Measurements from ENCODE around the gene JPH3.

The JPH3 gene

DNA sequence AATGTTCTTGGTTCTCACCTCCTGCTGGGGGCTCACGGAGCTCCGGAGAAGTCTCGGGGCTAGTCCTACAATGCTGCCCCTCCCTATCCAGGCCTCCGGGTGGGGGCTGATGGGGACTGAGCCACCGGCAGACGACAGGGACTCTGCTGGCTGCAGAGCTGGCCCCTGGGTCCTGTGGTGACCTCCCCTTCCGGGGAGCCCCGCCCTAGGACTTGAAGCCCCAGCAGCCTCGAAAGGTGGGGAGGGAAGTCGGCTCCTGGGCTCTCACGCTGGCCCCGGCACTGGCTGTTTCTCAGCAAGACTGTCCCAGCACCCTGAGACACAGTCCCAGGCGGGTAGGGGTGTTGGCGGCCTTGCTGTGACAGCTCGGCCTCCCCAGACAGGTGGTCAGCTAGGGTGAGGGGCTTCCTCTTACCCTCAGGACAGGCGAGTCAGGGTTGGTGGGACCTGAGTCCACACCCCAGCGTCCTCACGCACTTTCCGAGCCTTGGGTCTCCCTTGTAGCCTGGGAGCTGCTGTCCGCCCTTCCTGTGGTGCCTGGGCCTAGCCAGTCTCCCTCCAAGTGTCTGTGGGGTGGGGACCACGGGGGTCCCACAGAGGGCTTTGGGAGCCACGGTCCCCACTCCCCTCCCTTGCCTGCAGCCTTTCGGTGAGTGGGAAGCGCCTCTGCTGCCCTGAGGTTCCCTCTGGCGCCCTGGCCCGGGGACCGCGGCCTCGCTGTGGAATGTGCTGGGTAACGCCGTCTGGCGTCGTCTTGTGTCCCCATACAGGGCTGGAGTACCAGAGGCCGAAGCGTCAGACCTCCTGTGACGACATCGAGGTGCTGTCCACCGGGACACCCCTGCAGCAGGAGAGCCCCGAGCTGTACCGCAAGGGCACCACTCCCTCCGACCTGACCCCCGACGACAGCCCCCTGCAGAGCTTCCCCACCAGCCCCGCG is 86.8 kb downstream of the JPH3 start:
- no peak overlapping the region for H3K9ac ChIP-seq (ENCODE audit: low read depth, low read length)
- peaks cover 17% of the 10 kb centered on the region for H3K36me3 ChIP-seq (ENCODE audit: control insufficient read depth, insufficient read depth, low read length)

DNA sequence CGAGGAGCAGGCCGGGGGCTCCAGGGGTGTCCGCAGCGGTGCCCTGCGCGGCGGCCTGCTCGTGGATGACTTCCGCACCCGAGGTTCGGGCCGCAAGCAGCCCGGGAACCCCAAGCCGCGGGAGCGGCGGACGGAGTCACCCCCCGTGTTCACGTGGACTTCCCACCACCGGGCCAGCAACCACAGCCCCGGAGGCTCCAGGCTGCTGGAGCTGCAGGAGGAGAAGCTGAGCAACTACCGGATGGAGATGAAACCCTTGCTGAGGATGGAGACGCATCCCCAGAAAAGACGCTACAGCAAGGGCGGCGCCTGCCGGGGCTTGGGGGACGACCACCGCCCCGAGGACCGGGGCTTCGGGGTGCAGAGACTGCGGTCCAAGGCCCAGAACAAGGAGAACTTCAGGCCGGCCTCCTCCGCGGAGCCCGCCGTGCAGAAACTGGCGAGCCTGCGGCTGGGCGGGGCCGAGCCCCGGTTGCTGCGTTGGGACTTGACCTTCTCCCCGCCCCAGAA is 87.7 kb downstream of the JPH3 start:
- no peaks in the 10 kb centered on the region for H3K27me3 ChIP-seq (ENCODE audit: control insufficient read depth, insufficient read depth, low read length)

More for the DNA sequence above, 86.8 kb downstream of the JPH3 start:
- no peaks in the 10 kb centered on the region for H3K27me3 ChIP-seq (ENCODE audit: control insufficient read depth, insufficient read depth, low read length)
- H3K9me3 ChIP-seq (ENCODE audit: control insufficient read depth, insufficient read depth, low read length) = no peaks in the 10 kb centered on the region
- no peaks in the 10 kb centered on the region for H3K4me1 ChIP-seq (ENCODE audit: control insufficient read depth, insufficient read depth, low read length)
- H3K4me3 ChIP-seq (ENCODE audit: low read depth, low read length) = no peak overlapping the region

GRCh38 chr16:87690911-87691685 is 88.8 kb downstream of the JPH3 start:
- Histone ChIP-seq H3K4me1 (ENCODE audit: control insufficient read depth, insufficient read depth, low read length) (no peaks in the 10 kb centered on the region), H3K4me3 (ENCODE audit: low read depth, low read length) (no peak overlapping the region), H3K9ac (ENCODE audit: low read depth, low read length) (no peak overlapping the region)

More for the DNA sequence above, 87.7 kb downstream of the JPH3 start:
- H3K9me3 ChIP-seq (ENCODE audit: control insufficient read depth, insufficient read depth, low read length) = no peaks in the 10 kb centered on the region
- H3K36me3 ChIP-seq (ENCODE audit: control insufficient read depth, insufficient read depth, low read length) = peaks cover 22% of the 10 kb centered on the region
- H3K4me1 ChIP-seq (ENCODE audit: control insufficient read depth, insufficient read depth, low read length) = no peaks in the 10 kb centered on the region
- H3K4me3 ChIP-seq (ENCODE audit: low read depth, low read length) = no peak overlapping the region
- no peak overlapping the region for H3K9ac ChIP-seq (ENCODE audit: low read depth, low read length)

DNA sequence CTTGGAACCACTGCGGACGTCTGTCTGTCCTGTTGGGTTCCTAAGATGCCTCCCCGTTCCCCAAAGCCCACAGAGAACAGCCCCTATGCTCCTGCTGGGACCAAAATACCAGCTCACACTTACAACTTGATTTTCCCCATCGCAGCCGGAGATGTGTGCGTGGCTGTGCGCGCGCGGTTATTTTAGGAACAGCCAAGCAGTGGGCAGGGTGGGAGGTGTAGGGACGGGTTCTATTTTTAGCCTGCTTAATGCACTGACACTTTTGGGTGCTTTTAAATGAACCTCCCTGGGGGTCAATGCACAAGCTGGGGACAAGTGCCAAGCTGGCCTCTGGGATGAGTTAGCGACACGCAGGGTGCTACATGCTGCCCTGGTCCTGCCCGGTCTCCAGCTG is 89.4 kb downstream of the JPH3 start:
- no peaks in the 10 kb centered on the region for H3K27me3 ChIP-seq (ENCODE audit: control insufficient read depth, insufficient read depth, low read length)
- H3K9me3 ChIP-seq (ENCODE audit: control insufficient read depth, insufficient read depth, low read length) = no peaks in the 10 kb centered on the region
- H3K4me1 ChIP-seq (ENCODE audit: control insufficient read depth, insufficient read depth, low read length) = no peaks in the 10 kb centered on the region
- no peak overlapping the region for H3K9ac ChIP-seq (ENCODE audit: low read depth, low read length)
- H3K36me3 ChIP-seq (ENCODE audit: control insufficient read depth, insufficient read depth, low read length) = peaks cover 30% of the 10 kb centered on the region
- H3K4me3 ChIP-seq (ENCODE audit: low read depth, low read length) = no peak overlapping the region

More at GRCh38 chr16:87690911-87691685, 88.8 kb downstream of the JPH3 start:
- Histone ChIP-seq H3K36me3 (ENCODE audit: control insufficient read depth, insufficient read depth, low read length) (peaks cover 30% of the 10 kb centered on the region), H3K27me3 (ENCODE audit: control insufficient read depth, insufficient read depth, low read length) (no peaks in the 10 kb centered on the region), H3K9me3 (ENCODE audit: control insufficient read depth, insufficient read depth, low read length) (no peaks in the 10 kb centered on the region)

DNA sequence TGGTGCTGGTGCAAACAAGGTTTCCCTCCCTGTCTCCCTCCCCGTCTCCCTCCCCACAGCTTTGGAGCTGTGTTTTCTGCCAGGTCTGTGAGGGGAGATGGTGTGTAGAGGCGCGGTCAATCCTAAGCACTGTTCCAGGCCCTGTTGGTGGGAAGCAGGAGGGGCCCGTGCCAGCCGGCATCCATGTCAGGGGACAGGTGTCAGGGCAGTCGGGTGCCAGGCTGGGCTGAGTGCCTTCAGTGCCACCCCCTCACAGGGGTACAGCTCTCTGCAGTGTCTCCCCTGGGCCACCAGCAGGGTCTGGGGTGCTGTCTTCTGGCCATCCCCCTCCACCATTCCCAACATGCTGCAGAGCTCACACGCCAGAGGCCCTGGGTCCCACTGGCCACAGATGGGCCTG is 89.9 kb downstream of the JPH3 start:
- no peak overlapping the region for H3K9ac ChIP-seq (ENCODE audit: low read depth, low read length)
- no peak overlapping the region for H3K4me3 ChIP-seq (ENCODE audit: low read depth, low read length)
- H3K36me3 ChIP-seq (ENCODE audit: control insufficient read depth, insufficient read depth, low read length) = peaks cover 35% of the 10 kb centered on the region
- H3K9me3 ChIP-seq (ENCODE audit: control insufficient read depth, insufficient read depth, low read length) = no peaks in the 10 kb centered on the region
- H3K4me1 ChIP-seq (ENCODE audit: control insufficient read depth, insufficient read depth, low read length) = no peaks in the 10 kb centered on the region
- no peaks in the 10 kb centered on the region for H3K27me3 ChIP-seq (ENCODE audit: control insufficient read depth, insufficient read depth, low read length)

GRCh38 chr16:87692756-87693155 is 90.4 kb downstream of the JPH3 start:
- Histone ChIP-seq H3K36me3 (ENCODE audit: control insufficient read depth, insufficient read depth, low read length) (peaks cover 38% of the 10 kb centered on the region), H3K9me3 (ENCODE audit: control insufficient read depth, insufficient read depth, low read length) (no peaks in the 10 kb centered on the region), H3K9ac (ENCODE audit: low read depth, low read length) (no peak overlapping the region), H3K4me3 (ENCODE audit: low read depth, low read length) (no peak overlapping the region), H3K4me1 (ENCODE audit: control insufficient read depth, insufficient read depth, low read length) (no peaks in the 10 kb centered on the region), H3K27me3 (ENCODE audit: control insufficient read depth, insufficient read depth, low read length) (no peaks in the 10 kb centered on the region)

- H3K4me1 ChIP-seq (ENCODE audit: control insufficient read depth, insufficient read depth, low read length) = no peaks in the 10 kb centered on the region
- no peaks in the 10 kb centered on the region for H3K9me3 ChIP-seq (ENCODE audit: control insufficient read depth, insufficient read depth, low read length)
- H3K9ac ChIP-seq (ENCODE audit: low read depth, low read length) = no peak overlapping the region
- H3K36me3 ChIP-seq (ENCODE audit: control insufficient read depth, insufficient read depth, low read length) = peaks cover 46% of the 10 kb centered on the region
- no peak overlapping the region for H3K4me3 ChIP-seq (ENCODE audit: low read depth, low read length)
- no peaks in the 10 kb centered on the region for H3K27me3 ChIP-seq (ENCODE audit: control insufficient read depth, insufficient read depth, low read length)
Observed at GRCh38 chr16:87693827-87694226, 91.5 kb downstream of the JPH3 start.

DNA sequence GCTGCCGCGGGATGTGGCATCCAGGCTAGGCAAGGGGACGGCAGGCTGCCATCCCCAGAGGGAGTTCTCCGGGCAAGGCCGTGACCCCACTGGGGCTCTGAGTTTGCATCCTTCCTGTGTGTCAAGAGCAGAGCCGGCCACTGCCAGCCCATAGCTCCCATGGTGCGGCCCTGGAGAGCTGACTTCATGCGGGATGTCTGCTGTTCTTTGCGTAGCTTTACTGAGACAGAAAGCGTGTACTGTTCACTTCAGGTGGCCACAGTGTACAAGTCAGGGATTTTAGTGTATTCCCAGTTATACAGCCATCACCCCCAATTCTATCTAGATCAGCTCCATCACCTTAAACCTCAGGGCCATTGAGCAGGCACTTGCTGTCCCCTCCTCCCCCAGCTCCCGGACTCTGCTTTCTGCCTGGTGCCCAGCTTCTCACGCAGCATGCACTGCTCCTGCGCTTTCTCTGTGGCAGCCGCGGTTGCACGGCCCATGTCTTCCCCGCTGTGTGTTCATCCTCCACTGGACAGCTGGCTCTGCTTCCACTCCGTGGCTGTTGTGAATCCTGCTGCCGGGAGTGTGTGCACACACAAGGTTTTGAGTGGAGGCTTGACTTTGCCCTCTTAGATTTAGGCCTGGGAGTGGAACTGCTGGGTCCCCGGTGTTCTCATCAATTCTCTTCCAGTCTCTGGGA is 92.3 kb downstream of the JPH3 start:
- H3K4me1 ChIP-seq (ENCODE audit: control insufficient read depth, insufficient read depth, low read length) = no peaks in the 10 kb centered on the region
- no peak overlapping the region for H3K9ac ChIP-seq (ENCODE audit: low read depth, low read length)
- H3K27me3 ChIP-seq (ENCODE audit: control insufficient read depth, insufficient read depth, low read length) = no peaks in the 10 kb centered on the region
- peaks cover 50% of the 10 kb centered on the region for H3K36me3 ChIP-seq (ENCODE audit: control insufficient read depth, insufficient read depth, low read length)
- no peaks in the 10 kb centered on the region for H3K9me3 ChIP-seq (ENCODE audit: control insufficient read depth, insufficient read depth, low read length)
- no peak overlapping the region for H3K4me3 ChIP-seq (ENCODE audit: low read depth, low read length)

GRCh38 chr16:87695534-87695933 is 93.2 kb downstream of the JPH3 start:
- Histone ChIP-seq H3K36me3 (ENCODE audit: control insufficient read depth, insufficient read depth, low read length) (peaks cover 44% of the 10 kb centered on the region), H3K27me3 (ENCODE audit: control insufficient read depth, insufficient read depth, low read length) (no peaks in the 10 kb centered on the region), H3K9ac (ENCODE audit: low read depth, low read length) (no peak overlapping the region), H3K9me3 (ENCODE audit: control insufficient read depth, insufficient read depth, low read length) (no peaks in the 10 kb centered on the region), H3K4me1 (ENCODE audit: control insufficient read depth, insufficient read depth, low read length) (no peaks in the 10 kb centered on the region), H3K4me3 (ENCODE audit: low read depth, low read length) (no peak overlapping the region)

GRCh38 chr16:87696726-87697125 is 94.4 kb downstream of the JPH3 start:
- Histone ChIP-seq H3K4me1 (ENCODE audit: control insufficient read depth, insufficient read depth, low read length) (no peaks in the 10 kb centered on the region), H3K27me3 (ENCODE audit: control insufficient read depth, insufficient read depth, low read length) (no peaks in the 10 kb centered on the region), H3K4me3 (ENCODE audit: low read depth, low read length) (no peak overlapping the region), H3K36me3 (ENCODE audit: control insufficient read depth, insufficient read depth, low read length) (peaks cover 52% of the 10 kb centered on the region), H3K9me3 (ENCODE audit: control insufficient read depth, insufficient read depth, low read length) (no peaks in the 10 kb centered on the region), H3K9ac (ENCODE audit: low read depth, low read length) (no peak overlapping the region)

- Histone ChIP-seq H3K4me3 (ENCODE audit: low read depth, low read length) (no peak overlapping the region), H3K9me3 (ENCODE audit: control insufficient read depth, insufficient read depth, low read length) (no peaks in the 10 kb centered on the region), H3K36me3 (ENCODE audit: control insufficient read depth, insufficient read depth, low read length) (peaks cover 55% of the 10 kb centered on the region), H3K27me3 (ENCODE audit: control insufficient read depth, insufficient read depth, low read length) (no peaks in the 10 kb centered on the region), H3K9ac (ENCODE audit: low read depth, low read length) (no peak overlapping the region), H3K4me1 (ENCODE audit: control insufficient read depth, insufficient read depth, low read length) (no peaks in the 10 kb centered on the region)
Observed at GRCh38 chr16:87697256-87697655, 94.9 kb downstream of the JPH3 start.

All from iPS-15b (cell line).